HG02642 (cell line): ENCODE measurements around the gene CERK.
"Not testable (repeated sequence)": the region's sequence is repeated elsewhere in the genome, so short reads cannot be mapped to it uniquely, and the experiment has no call there.

Experiments used
- ATAC-seq: cut with Tn5 transposase; IDR thresholded peaks from one replicate; pipeline ENCODE4 v1.9.1; 2021; ENCODE audit warnings: mild to moderate bottlenecking; ENCODE audit not compliant: unreplicated experiment, poor library complexity

The CERK gene

GRCh38 chr22:46653596-46653995, 84.5 kb downstream of the CERK start:
- ATAC-seq, result no peak

GRCh38 chr22:46652847-46653331, 85.2 kb downstream of the CERK start:
- no peak for ATAC-seq

- ATAC-seq, result no peak
Measured at GRCh38 chr22:46652081-46652846, 85.8 kb downstream of the CERK start.

- no peak for ATAC-seq
Measured at GRCh38 chr22:46651316-46651715, 86.7 kb downstream of the CERK start.

GRCh38 chr22:46650078-46650810, 87.8 kb downstream of the CERK start:
- ATAC-seq, result no peak

- no peak for ATAC-seq
Measured at GRCh38 chr22:46649141-46650077, 88.6 kb downstream of the CERK start.

GRCh38 chr22:46648225-46648820, 89.7 kb downstream of the CERK start:
- not testable (repeated sequence) for ATAC-seq

GRCh38 chr22:46646531-46647215, 91.4 kb downstream of the CERK start:
- ATAC-seq, result no peak

- not testable (repeated sequence) for ATAC-seq
Measured at GRCh38 chr22:46642840-46643480, 95.1 kb downstream of the CERK start.

- ATAC-seq, result no peak
Measured at GRCh38 chr22:46641811-46642266, 96.2 kb downstream of the CERK start.

GRCh38 chr22:46640293-46641055, 97.6 kb downstream of the CERK start:
- no peak for ATAC-seq

GRCh38 chr22:46639843-46640242, 98.2 kb downstream of the CERK start:
- ATAC-seq, result no peak

- no peak for ATAC-seq
Measured at GRCh38 chr22:46638601-46639431, 99.2 kb downstream of the CERK start.

GRCh38 chr22:46637711-46638600, 100.1 kb downstream of the CERK start:
- ATAC-seq, result no peak

- ATAC-seq, result no peak
Measured at GRCh38 chr22:46636221-46637002, 101.6 kb downstream of the CERK start.

GRCh38 chr22:46635756-46636155, 102.3 kb downstream of the CERK start:
- ATAC-seq, result no peak
